Natural killer cell (primary cell): Measurements from ENCODE around the gene RRP36. TPM values are rescaled to one million over a fixed set of nuclear protein-coding genes. Genes with fewer than 3 reads are reported as not detected.
"Not testable (repeated sequence)": the region's sequence is repeated elsewhere in the genome, so short reads cannot be mapped to it uniquely, and the experiment has no call there.

Source experiments
- ATAC-seq, 3 donors: fragments of 150-1000 bp in 2 of 3; fragments of 200-7000 bp in 1 of 3; cut with Tn5 transposase; 1 replicate in 1 of 3; 2 replicates in 2 of 3; pipeline ENCODE4 v1.10.0; 2021; ENCODE audit warnings: mild to moderate bottlenecking in 2 of 3, moderate library complexity in 2 of 3
- DNase-seq, 2 donors: peaks; one replicate each; pipeline versions ENCODE4 v3.0.0 to v3.0.0-alpha.2; 2013 to 2021; ENCODE audit warnings: mixed read lengths in 1 of 2
- H3K27ac ChIP-seq: one replicate; pipeline ENCODE4 v1.5.1; 2013; ENCODE audit warnings: mild to moderate bottlenecking, low read length
- H3K27me3 ChIP-seq: one replicate; pipeline ENCODE4 v1.6.1; 2013; ENCODE audit warnings: low read length; ENCODE audit not compliant: control insufficient read depth, insufficient read depth
- H3K36me3 ChIP-seq: one replicate; pipeline ENCODE4 v1.6.1; 2013; ENCODE audit warnings: low read length; ENCODE audit not compliant: control insufficient read depth, insufficient read depth
- H3K4me1 ChIP-seq: one replicate; pipeline ENCODE4 v1.6.1; 2013; ENCODE audit warnings: low read length; ENCODE audit not compliant: control insufficient read depth, insufficient read depth
- H3K4me3 ChIP-seq: one replicate; pipeline ENCODE4 v1.5.1; 2013; ENCODE audit warnings: low read length
- H3K9me3 ChIP-seq: one replicate; pipeline ENCODE4 v1.6.1; 2013; ENCODE audit warnings: low read length; ENCODE audit not compliant: control insufficient read depth, insufficient read depth
- H3K27ac Mint-ChIP-seq, 2 donors: one replicate each; pipeline ENCODE4 v1.8.0; 2022; ENCODE audit warnings: mild to moderate bottlenecking in 2 of 2, mixed read lengths in 2 of 2, moderate library complexity in 1 of 2
- H3K27me3 Mint-ChIP-seq, 2 donors: one replicate each; pipeline ENCODE4 v1.8.0; 2022; ENCODE audit warnings: low read depth in 2 of 2, mixed read lengths in 2 of 2
- H3K36me3 Mint-ChIP-seq: one replicate; pipeline ENCODE4 v1.8.0; 2022; ENCODE audit warnings: mixed read lengths
- H3K4me1 Mint-ChIP-seq, 2 donors: one replicate each; pipeline ENCODE4 v1.8.0; 2022; ENCODE audit warnings: mixed read lengths in 2 of 2
- H3K4me3 Mint-ChIP-seq: one replicate; pipeline ENCODE4 v1.8.0; 2022; ENCODE audit warnings: mild to moderate bottlenecking, moderate library complexity, mixed read lengths
- H3K9me3 Mint-ChIP-seq, 2 donors: one replicate each; pipeline ENCODE4 v1.8.0; 2022; ENCODE audit warnings: mixed read lengths in 2 of 2
- WGBS: methylation state at CpG from one replicate; pipeline ENCODE4 v1.1.7; 2013; ENCODE audit warnings: missing lambda C conversion rate; ENCODE audit not compliant: insufficient coverage; 5-methylcytosine and 5-hydroxymethylcytosine counted together
- intact Hi-C: fragments of 100-400 bp; cut with micrococcal nuclease; formaldehyde crosslinking; loops from one replicate; pipeline ENCODE4 v1.14.2; 2022
- total RNA-seq, 4 donors: library from RNA; stranded (reverse); fragments of 120-200 nt in 1 of 4; gene quantifications; one replicate each; pipeline versions ENCODE4 v1.2.3 to v1.2.4, GENCODE V29; 2013 to 2022
- TF ChIP-seq, protein P1 (sequence below): fragments of 200-600 bp; IDR thresholded peaks from one replicate; pipeline ENCODE4 v1.8.0; 2022; ENCODE audit warnings: antibody characterized with exemption

Gene RRP36
- total RNA-seq, 3 donors from 2014 or later (not counting 1 experiment from before 2014, with no cell fraction given): 33.1 to 43.9 (median 38.7) TPM

DNA sequence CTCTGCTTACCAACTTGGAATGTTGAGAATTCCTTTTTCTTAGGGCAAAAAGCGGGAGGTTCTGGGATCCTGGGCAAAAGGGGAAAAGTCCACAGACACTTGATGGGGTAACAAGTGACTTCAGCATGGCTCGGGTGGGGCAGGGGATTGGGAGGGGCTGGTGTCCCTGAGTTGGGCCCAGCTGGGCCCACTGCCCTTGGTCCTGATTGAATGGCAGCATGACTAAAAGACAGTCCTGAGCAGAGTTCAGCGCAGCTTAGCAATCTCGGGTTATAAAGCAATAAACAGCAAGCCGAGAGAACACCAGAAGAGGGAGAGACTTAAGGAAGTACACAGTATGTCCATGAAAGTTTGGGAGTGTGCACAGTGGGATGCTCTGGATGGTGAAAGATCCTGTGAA is 31.5 kb upstream of the RRP36 start:
- H3K27me3 Mint-ChIP-seq: no peaks in the 10 kb centered on the region
- peaks cover 40% of the 10 kb centered on the region in 2 donors for H3K4me1 Mint-ChIP-seq
- Histone ChIP-seq H3K36me3 (peaks cover 12% of the 10 kb centered on the region), H3K9me3 (no peaks in the 10 kb centered on the region), H3K4me3 (no peak overlapping the region), H3K4me1 (peaks cover 16% of the 10 kb centered on the region), H3K27me3 (no peaks in the 10 kb centered on the region), H3K27ac (no peak overlapping the region)
- H3K27ac Mint-ChIP-seq: no peak overlapping the region
- intact Hi-C loops: no loop called here
- H3K36me3 Mint-ChIP-seq: no peaks in the 10 kb centered on the region
- H3K9me3 Mint-ChIP-seq: no peaks in the 10 kb centered on the region
- TF ChIP-seq, protein P1, sequence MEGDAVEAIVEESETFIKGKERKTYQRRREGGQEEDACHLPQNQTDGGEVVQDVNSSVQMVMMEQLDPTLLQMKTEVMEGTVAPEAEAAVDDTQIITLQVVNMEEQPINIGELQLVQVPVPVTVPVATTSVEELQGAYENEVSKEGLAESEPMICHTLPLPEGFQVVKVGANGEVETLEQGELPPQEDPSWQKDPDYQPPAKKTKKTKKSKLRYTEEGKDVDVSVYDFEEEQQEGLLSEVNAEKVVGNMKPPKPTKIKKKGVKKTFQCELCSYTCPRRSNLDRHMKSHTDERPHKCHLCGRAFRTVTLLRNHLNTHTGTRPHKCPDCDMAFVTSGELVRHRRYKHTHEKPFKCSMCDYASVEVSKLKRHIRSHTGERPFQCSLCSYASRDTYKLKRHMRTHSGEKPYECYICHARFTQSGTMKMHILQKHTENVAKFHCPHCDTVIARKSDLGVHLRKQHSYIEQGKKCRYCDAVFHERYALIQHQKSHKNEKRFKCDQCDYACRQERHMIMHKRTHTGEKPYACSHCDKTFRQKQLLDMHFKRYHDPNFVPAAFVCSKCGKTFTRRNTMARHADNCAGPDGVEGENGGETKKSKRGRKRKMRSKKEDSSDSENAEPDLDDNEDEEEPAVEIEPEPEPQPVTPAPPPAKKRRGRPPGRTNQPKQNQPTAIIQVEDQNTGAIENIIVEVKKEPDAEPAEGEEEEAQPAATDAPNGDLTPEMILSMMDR: no peak
- 98% methylated on average over 5 of the region's 5 CpGs for WGBS
- DNase-seq (no peak), ATAC-seq (no peak)
- H3K4me3 Mint-ChIP-seq: no peak overlapping the region

DNA sequence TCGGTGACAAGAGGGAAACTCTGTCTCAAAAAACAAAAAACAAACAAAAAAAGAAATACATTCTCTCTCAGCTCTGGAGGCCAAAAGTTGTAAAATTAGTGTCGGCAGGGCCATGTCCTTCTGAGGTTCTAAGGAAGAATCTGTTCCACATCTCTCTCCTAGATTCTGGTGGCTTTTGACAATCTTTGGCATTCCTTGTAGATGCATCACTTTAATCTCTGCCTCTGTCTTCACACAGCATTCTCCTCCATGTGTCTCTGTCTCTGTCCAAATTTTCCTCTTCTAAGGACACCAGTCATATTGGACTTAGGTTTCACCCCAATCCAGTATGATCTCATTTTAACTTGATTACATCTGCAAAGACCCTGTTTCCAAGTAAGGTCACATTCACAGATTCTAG is 28.0 kb upstream of the RRP36 start:
- Mint-ChIP-seq H3K4me3 (no peak overlapping the region), H3K36me3 (no peaks in the 10 kb centered on the region), H3K4me1 (peaks cover 7 to 15% of the 10 kb centered on the region in 2 donors), H3K27ac (no peak overlapping the region), H3K27me3 (no peaks in the 10 kb centered on the region), H3K9me3 (no peaks in the 10 kb centered on the region)
- 100% methylated on average over 1 of the region's 2 CpGs for WGBS
- intact Hi-C loops: no loop called here
- H3K36me3 ChIP-seq: peaks cover 9% of the 10 kb centered on the region
- TF ChIP-seq, protein P1: no peak
- no peaks in the 10 kb centered on the region for H3K9me3 ChIP-seq
- H3K27me3 ChIP-seq: no peaks in the 10 kb centered on the region
- H3K4me3 ChIP-seq: no peak overlapping the region
- H3K4me1 ChIP-seq: no peaks in the 10 kb centered on the region
- no peak overlapping the region for H3K27ac ChIP-seq
- ATAC-seq (no peak), DNase-seq (no peak)

DNA sequence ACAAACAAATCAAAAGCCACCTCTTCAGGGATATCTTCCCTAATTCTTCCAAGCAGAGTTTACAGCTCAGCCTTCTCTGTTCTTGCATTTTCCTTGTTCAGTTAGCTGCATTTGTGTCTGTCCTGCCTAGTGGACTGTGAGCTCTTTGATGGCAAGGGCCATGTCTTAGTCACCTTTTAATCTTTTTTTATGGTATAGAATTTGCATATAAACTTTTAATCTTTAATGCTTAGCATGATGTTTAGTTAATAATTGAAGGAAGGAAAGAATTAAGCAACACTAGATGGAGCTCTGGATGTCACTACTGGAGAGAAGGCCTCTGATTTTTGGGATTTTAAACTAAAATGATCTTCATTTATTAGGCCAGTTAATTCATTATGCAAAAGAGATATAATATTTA is 24.9 kb upstream of the RRP36 start:
- no peaks in the 10 kb centered on the region for H3K9me3 Mint-ChIP-seq
- ATAC-seq: no peak
- H3K4me3 Mint-ChIP-seq: no peak overlapping the region
- H3K4me1 Mint-ChIP-seq: peaks cover 0 to 11% of the 10 kb centered on the region in 2 donors
- H3K27ac Mint-ChIP-seq: no peak overlapping the region
- H3K4me3 ChIP-seq: no peak overlapping the region
- H3K27me3 ChIP-seq: no peaks in the 10 kb centered on the region
- H3K36me3 ChIP-seq: peaks cover 4% of the 10 kb centered on the region
- no peaks in the 10 kb centered on the region for H3K27me3 Mint-ChIP-seq
- H3K36me3 Mint-ChIP-seq: no peaks in the 10 kb centered on the region
- intact Hi-C loops: no loop called here
- no peaks in the 10 kb centered on the region for H3K4me1 ChIP-seq
- no peak overlapping the region for H3K27ac ChIP-seq
- no peak for DNase-seq
- H3K9me3 ChIP-seq: no peaks in the 10 kb centered on the region
- TF ChIP-seq, protein P1: no peak

DNA sequence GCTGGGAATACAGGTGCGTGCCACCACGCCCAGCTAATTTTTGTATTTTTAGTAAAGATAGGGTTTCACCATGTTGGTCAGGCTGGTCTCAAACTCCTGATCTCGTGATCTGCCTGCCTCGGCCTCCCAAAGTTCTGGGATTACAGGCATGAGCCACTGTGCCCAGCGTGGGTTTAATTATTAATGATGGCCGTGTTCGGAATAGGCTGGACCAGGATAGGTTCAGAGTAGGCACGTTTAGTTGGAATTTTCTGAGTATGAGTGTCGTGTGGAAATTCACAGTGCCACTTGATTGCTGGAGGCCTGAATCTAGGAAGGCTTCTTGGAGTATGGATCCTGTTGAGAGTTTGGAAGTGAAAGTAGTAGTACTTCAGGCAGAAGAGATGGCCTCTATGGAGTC is 23.2 kb upstream of the RRP36 start:
- H3K9me3 ChIP-seq, H3K4me1 ChIP-seq, ATAC-seq, H3K4me3 Mint-ChIP-seq, H3K27ac Mint-ChIP-seq, H3K27me3 ChIP-seq, H3K27me3 Mint-ChIP-seq, intact Hi-C loops, DNase-seq, H3K27ac ChIP-seq, H3K36me3 ChIP-seq, H3K4me3 ChIP-seq, H3K9me3 Mint-ChIP-seq, H3K36me3 Mint-ChIP-seq: not testable (repeated sequence)
- H3K4me1 Mint-ChIP-seq: peaks cover 0 to 11% of the 10 kb centered on the region in 2 donors
- WGBS: 94% methylated on average over 9 of the region's 9 CpGs
